Ovary (tissue), 9 donors: Measurements from ENCODE around the gene HOXD9. TPM values are rescaled to one million over a fixed set of nuclear protein-coding genes. Genes with fewer than 3 reads are reported as not detected.

ENCODE experiments used
- DNase-seq, 5 donors: peaks; one replicate each; pipeline ENCODE4 v3.0.0-alpha.2; 2019 to 2020
- H3K27ac ChIP-seq, 2 donors: fragments of 200-600 bp; one replicate each; pipeline versions ENCODE4 v1.5.1 to v1.8.0; 2019 to 2022
- H3K27me3 ChIP-seq: fragments of 200-600 bp; one replicate; pipeline ENCODE4 v1.8.0; 2022
- H3K36me3 ChIP-seq: fragments of 200-600 bp; sonication (generic); one replicate; pipeline ENCODE4 v1.5.1; 2019
- H3K4me1 ChIP-seq: one replicate; pipeline ENCODE4 v1.8.1; 2013; ENCODE audit warnings: mild to moderate bottlenecking, moderate library complexity; ENCODE audit not compliant: insufficient read depth
- H3K4me3 ChIP-seq: fragments of 200-600 bp; sonication (generic); one replicate; pipeline ENCODE4 v1.5.1; 2017
- H3K9me3 ChIP-seq, 2 donors: fragments of 200-600 bp in 1 of 2; sonication (generic) in 1 of 2; one replicate each; pipeline versions ENCODE4 v1.5.1 to v1.8.1; 2013 to 2019; ENCODE audit warnings: mild to moderate bottlenecking in 1 of 2, moderate library complexity in 1 of 2
- CTCF ChIP-seq, 3 donors: fragments of 450-650 bp in 2 of 3; fragments of 200-600 bp in 1 of 3; IDR thresholded peaks; one replicate each; pipeline versions ENCODE4 v1.5.1 to v1.8.0; 2016 to 2022; ENCODE audit warnings: antibody characterized with exemption in 3 of 3, mild to moderate bottlenecking in 1 of 3
- EP300 ChIP-seq: sonication (generic); formaldehyde crosslinking; IDR thresholded peaks from one replicate; pipeline ENCODE4 v1.6.1; 2017; ENCODE audit warnings: antibody characterized with exemption
- POLR2A ChIP-seq: fragments of 450-650 bp; IDR thresholded peaks from one replicate; pipeline ENCODE4 v1.6.1; 2017; ENCODE audit warnings: antibody characterized with exemption, mild to moderate bottlenecking, moderate library complexity
- WGBS, 3 donors: extraction: QIAGEN DNeasy Blood & Tissue Kit in 1 of 3; methylation state at CpG; one replicate each; pipeline versions ENCODE4 v1.1.5 to v1.1.7; 2013 to 2017; 5-methylcytosine and 5-hydroxymethylcytosine counted together
- intact Hi-C, 4 donors: fragments of 100-400 bp; cut with DNase I; formaldehyde crosslinking; loops; one replicate each; pipeline versions ENCODE4 v1.11.0 to v1.15.1; 2022 to 2023
- polyA plus RNA-seq, 2 donors: library from polyadenylated mRNA; stranded (reverse); fragments of 200-250 nt in 1 of 2; fragments of 350-450 nt in 1 of 2; fragmentation: Illumina TruSeq in 1 of 2; extraction: RNeasy Lipid Tissue Mini Kit (QIAGEN cat#74804) in 1 of 2; gene quantifications; one replicate each; pipeline ENCODE4 v1.2.3, GENCODE V29; 2013 to 2014
- total RNA-seq, 7 donors: library from RNA; depleted of rRNA in 2 of 7; stranded (reverse); fragments of >200 nt in 2 of 7; fragmentation: NEBNext Ultra II Directional in 3 of 7; extraction: Animal tissue kit (Norgen Biotek cat#: 25700) in 3 of 7; gene quantifications; one replicate each; pipeline versions ENCODE4 v1.1.0 to v1.2.4, GENCODE V29; 2016 to 2023
- donor health status: DM: no; HTN: no; CAD: no; lungs with moderate emphysema.
- donor health status: DM: no; HTN: no; CAD: no.
- donor health status: Bipolar disorder and iron deficiency.
- donor health status: DM: yes; HTN: yes; CAD: no.
- donor health status: DM: no; HTN: no; CAD: no.
- donor health status: DM: yes; HTN: yes; CAD: no.

Gene HOXD9
- total and polyA plus RNA-seq, 9 donors: 9.7 to 20.6 (median 12.8) TPM

DNA sequence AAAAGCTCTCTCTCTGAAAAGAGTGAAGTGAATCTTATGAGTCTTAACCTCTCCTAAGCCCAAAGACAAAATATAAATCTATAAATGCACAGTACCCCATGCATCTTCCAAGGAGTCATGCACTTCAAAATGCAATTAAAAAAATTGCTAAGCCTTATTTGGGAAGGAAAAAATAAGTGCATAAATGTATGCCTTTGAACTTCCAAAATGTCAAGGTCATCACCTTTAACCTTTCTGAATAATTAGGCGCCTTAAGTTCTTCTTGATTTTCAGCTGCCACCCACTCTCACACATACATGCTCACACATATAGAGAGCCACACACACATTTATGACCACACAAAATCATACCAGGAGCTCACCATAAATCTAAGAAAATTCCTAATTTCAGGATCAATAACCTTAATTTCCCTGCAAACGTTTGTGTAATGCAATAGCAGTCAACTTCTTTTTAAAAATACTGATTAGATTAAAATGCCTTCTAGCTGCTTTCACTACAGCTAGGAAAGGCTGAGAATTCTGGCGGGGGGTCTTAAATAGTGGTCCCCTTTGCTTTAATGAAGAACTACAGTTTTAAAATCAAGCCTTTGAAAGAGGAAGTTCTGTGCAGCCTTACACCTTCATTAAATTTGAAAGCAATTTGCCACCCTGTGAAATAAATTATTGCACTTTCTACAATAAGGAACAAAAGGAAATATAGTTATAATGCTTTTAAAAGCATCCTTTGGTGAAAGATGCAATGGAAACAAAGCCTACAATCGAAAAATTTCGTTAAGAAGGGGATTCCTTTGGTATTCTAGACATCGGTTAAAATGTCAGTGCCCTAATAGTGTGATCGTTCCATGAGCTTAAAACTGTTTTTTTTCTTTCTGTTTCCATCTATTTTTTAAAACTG, 11.9 kb upstream of the HOXD9 start:
- intact Hi-C loops: no loop called here
- Histone ChIP-seq H3K27me3 (peaks cover 6% of the 10 kb centered on the region), H3K4me1 (peaks cover 5% of the 10 kb centered on the region), H3K9me3 (no peaks in the 10 kb centered on the region), H3K36me3 (no peaks in the 10 kb centered on the region), H3K27ac (no peak overlapping the region), H3K4me3 (peak overlapping the region; percentile 33)
- TF ChIP-seq POLR2A: no peak
- no peak for TF ChIP-seq EP300
- TF ChIP-seq CTCF (IDR thresholded peaks at IDR 0.05): no peak
- WGBS, 3 donors: 38 to 42% (median 41%) methylated on average over 7 of the region's 7 CpGs
- DNase-seq: no peak

DNA sequence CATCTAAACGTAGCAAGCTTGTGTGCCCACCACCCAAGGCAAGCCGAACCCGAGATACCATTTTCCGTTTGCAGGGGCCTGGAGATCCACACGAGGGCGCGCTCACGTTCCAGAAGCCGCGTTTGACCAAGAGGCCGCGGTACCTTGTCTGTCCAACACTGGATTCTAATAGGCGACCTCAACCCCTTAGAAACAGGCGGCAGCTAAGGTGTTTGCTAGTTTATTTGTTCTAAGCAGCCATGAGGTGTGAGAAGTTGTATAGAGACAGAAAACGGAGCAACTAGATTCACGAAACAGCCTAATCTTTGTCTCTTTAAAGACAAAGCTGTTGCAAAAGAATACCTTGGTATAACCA, 11.2 kb upstream of the HOXD9 start:
- H3K27ac ChIP-seq: no peak overlapping the region
- H3K4me3 ChIP-seq: peak overlapping the region; percentile 29
- H3K27me3 ChIP-seq: peaks cover 6% of the 10 kb centered on the region

GRCh38 chr2:176111846-176112374, 10.6 kb upstream of the HOXD9 start:
- Histone ChIP-seq H3K27me3 (peaks cover 6% of the 10 kb centered on the region), H3K4me1 (peaks cover 5% of the 10 kb centered on the region), H3K27ac (no peak overlapping the region), H3K9me3 (no peaks in the 10 kb centered on the region), H3K4me3 (peak overlapping the region; percentile 29), H3K36me3 (no peaks in the 10 kb centered on the region)
- intact Hi-C loops: no loop called here
- peak in 1 of 5 donors; percentile 10 for DNase-seq
- 28 to 49% (median 31%) methylated on average over 29 of the region's 29 CpGs for WGBS, 3 donors
- no peak for TF ChIP-seq CTCF (IDR thresholded peaks at IDR 0.05)
- TF ChIP-seq EP300: no peak
- TF ChIP-seq POLR2A: no peak

More for the DNA sequence above, 11.2 kb upstream of the HOXD9 start:
- no peaks in the 10 kb centered on the region for H3K9me3 ChIP-seq
- 3 to 16% (median 9%) methylated on average over 16 of the region's 16 CpGs for WGBS, 3 donors
- intact Hi-C loops: no loop called here
- DNase-seq: peak in 3 of 5 donors; percentile 39 to 69 (median 51)
- H3K36me3 ChIP-seq: no peaks in the 10 kb centered on the region
- no peak for TF ChIP-seq CTCF (IDR thresholded peaks at IDR 0.05)
- H3K4me1 ChIP-seq: peaks cover 5% of the 10 kb centered on the region

GRCh38 chr2:176112375-176113302, 9.9 kb upstream of the HOXD9 start:
- no peaks in the 10 kb centered on the region for H3K9me3 ChIP-seq
- H3K4me1 ChIP-seq: peaks cover 3% of the 10 kb centered on the region
- no peaks in the 10 kb centered on the region for H3K36me3 ChIP-seq
- WGBS, 3 donors: 49 to 53% (median 51%) methylated on average over 38 to 40 of the region's 40 CpGs
- intact Hi-C loops: no loop called here
- H3K27me3 ChIP-seq: peaks cover 6% of the 10 kb centered on the region
- peak overlapping the region; percentile 29 for H3K4me3 ChIP-seq
- DNase-seq: peak in 1 of 5 donors; percentile 14
- TF ChIP-seq EP300 (no peak), CTCF (IDR thresholded peaks at IDR 0.05) (no peak), POLR2A (no peak)
- no peak overlapping the region for H3K27ac ChIP-seq
